Colonic mucosa (tissue), 4 donors: ENCODE measurements around the gene ORMDL3. TPM values are rescaled to one million over a fixed set of nuclear protein-coding genes. Genes with fewer than 3 reads are reported as not detected.
"Not testable (repeated sequence)": the region's sequence is repeated elsewhere in the genome, so short reads cannot be mapped to it uniquely, and the experiment has no call there.

Source experiments
- DNase-seq: peaks from one replicate; pipeline ENCODE4 v3.0.0-alpha.2; 2020
- H3K27ac ChIP-seq: fragments of 200-600 bp; one replicate; pipeline ENCODE4 v1.8.0; 2021
- H3K27me3 ChIP-seq: fragments of 200-600 bp; one replicate; pipeline ENCODE4 v1.8.0; 2021
- H3K36me3 ChIP-seq: fragments of 200-600 bp; one replicate; pipeline ENCODE4 v1.8.0; 2021
- H3K4me1 ChIP-seq: fragments of 200-600 bp; one replicate; pipeline ENCODE4 v1.8.0; 2021; ENCODE audit warnings: mild to moderate bottlenecking
- H3K4me3 ChIP-seq: fragments of 200-600 bp; one replicate; pipeline ENCODE4 v1.8.0; 2021
- H3K9ac ChIP-seq, 2 donors: one replicate each; pipeline ENCODE4 v1.7.0; 2013; ENCODE audit warnings: control low read depth in 2 of 2, low read depth in 2 of 2, low read length in 2 of 2
- H3K9me3 ChIP-seq: fragments of 200-600 bp; one replicate; pipeline ENCODE4 v1.8.0; 2021
- intact Hi-C: fragments of 100-400 bp; cut with DNase I; formaldehyde crosslinking; loops from one replicate; pipeline ENCODE4 v1.14.1; 2022
- total RNA-seq, 2 donors: library from RNA; stranded (reverse); fragmentation: NEBNext Ultra II Directional in 1 of 2; extraction: Animal tissue kit (Norgen Biotek cat#: 25700) in 1 of 2; gene quantifications; one replicate each; pipeline ENCODE4 v1.2.1, GENCODE V29; 2021
- TF ChIP-seq, protein P1 (sequence below): fragments of 200-600 bp; IDR thresholded peaks from one replicate; pipeline ENCODE4 v1.8.0; 2022; ENCODE audit warnings: antibody characterized with exemption, mild to moderate bottlenecking
- donor health status: healthy.
- donor health status: DM: no; HTN: no; CAD: no.
- donor health status: DM: no; HTN: no; CAD: no.

The ORMDL3 gene
- total RNA-seq, 2 donors from 2014 or later = 57.2 to 69.3 TPM

DNA sequence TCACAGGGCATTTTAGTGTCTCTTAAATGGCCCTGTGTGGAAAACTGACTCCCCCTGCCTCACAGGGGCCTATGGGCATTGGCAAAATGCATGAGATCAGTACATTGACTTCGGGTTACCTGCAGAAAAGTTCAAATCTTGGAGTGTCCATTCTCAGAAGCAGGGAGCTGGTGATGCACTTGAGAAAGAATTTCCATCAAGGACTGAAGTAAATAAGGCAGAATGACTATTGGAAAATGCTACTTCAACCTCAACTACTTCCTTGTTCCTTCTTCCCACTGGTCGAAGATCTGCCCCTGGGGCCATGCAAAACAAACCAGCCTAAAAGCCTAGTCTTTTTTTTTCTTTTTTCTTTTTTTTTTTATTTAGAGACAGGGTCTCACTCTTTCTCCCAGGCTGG is 21.6 kb upstream of the ORMDL3 start:
- Histone ChIP-seq H3K9me3 (no peaks in the 10 kb centered on the region), H3K27ac (no peak overlapping the region), H3K27me3 (no peaks in the 10 kb centered on the region), H3K36me3 (no peaks in the 10 kb centered on the region), H3K9ac (no peak overlapping the region), H3K4me3 (no peak overlapping the region), H3K4me1 (no peaks in the 10 kb centered on the region)
- TF ChIP-seq, protein P1, sequence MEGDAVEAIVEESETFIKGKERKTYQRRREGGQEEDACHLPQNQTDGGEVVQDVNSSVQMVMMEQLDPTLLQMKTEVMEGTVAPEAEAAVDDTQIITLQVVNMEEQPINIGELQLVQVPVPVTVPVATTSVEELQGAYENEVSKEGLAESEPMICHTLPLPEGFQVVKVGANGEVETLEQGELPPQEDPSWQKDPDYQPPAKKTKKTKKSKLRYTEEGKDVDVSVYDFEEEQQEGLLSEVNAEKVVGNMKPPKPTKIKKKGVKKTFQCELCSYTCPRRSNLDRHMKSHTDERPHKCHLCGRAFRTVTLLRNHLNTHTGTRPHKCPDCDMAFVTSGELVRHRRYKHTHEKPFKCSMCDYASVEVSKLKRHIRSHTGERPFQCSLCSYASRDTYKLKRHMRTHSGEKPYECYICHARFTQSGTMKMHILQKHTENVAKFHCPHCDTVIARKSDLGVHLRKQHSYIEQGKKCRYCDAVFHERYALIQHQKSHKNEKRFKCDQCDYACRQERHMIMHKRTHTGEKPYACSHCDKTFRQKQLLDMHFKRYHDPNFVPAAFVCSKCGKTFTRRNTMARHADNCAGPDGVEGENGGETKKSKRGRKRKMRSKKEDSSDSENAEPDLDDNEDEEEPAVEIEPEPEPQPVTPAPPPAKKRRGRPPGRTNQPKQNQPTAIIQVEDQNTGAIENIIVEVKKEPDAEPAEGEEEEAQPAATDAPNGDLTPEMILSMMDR = no peak
- intact Hi-C loops = no loop called here
- no peak for DNase-seq

DNA sequence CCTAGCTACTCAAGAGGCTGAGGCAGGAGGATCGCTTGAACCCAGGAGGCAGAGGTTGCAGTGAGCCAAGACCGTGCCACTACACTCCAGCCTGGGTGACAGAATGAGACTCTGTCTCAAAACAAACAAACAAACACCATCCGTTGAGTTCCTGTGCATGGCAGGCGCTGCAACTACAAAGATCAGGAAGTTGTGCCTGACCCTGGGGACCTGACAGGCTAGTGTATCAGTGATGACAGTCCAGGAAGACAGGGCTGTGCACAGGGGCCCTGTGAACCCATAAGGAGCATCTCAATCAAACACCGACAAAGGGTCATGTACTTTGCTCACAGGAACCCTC is 21.1 kb upstream of the ORMDL3 start:
- intact Hi-C loops, H3K27ac ChIP-seq: not testable (repeated sequence)

DNA sequence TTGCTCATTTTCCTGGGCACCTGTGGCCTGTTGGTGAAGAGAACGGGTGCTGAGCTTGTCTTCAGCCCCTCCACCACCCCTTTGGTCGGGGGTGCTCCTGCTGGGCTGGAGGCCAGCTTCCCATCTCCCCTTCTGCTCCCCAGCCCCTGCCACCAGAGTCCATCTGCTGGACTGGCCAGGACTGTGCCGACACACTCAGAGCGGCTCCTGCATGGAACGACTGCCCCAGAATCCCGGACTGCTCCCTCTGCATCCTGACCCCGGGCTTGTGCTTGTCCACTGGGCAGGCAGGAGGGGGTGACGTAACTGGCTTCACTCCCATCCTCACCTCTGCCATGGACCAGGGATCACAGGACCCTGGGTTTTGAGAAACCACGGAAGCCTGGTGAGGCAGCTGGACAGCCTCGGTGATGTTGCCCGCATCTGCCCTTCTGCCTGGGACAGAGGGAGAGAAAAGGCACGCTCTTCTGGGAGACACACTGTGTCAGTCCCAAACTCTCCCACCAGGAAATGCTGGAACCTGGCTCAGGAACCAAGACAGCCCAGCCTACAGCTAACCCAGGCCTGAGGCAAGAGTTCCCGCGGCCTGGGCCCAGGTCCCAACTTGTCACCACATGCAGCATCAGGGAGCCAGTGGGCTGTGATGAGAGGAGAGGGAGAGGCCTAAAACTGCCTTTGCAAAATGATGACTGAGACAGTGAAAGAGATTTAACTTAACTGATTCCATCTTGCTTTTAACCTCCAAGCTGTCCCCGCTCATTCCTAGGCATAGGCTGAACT is 19.3 kb upstream of the ORMDL3 start:
- H3K36me3 ChIP-seq = no peaks in the 10 kb centered on the region
- no peak overlapping the region for H3K9ac ChIP-seq
- TF ChIP-seq, protein P1 = no peak
- no peak overlapping the region for H3K27ac ChIP-seq
- no peak for DNase-seq
- H3K4me3 ChIP-seq = no peak overlapping the region
- intact Hi-C loops = no loop called here
- H3K9me3 ChIP-seq = no peaks in the 10 kb centered on the region
- no peaks in the 10 kb centered on the region for H3K27me3 ChIP-seq
- H3K4me1 ChIP-seq = no peaks in the 10 kb centered on the region

More for the DNA sequence above, 21.1 kb upstream of the ORMDL3 start:
- H3K4me1 ChIP-seq, H3K36me3 ChIP-seq, H3K9me3 ChIP-seq, H3K4me3 ChIP-seq, H3K27me3 ChIP-seq, H3K9ac ChIP-seq, DNase-seq: not testable (repeated sequence)

DNA sequence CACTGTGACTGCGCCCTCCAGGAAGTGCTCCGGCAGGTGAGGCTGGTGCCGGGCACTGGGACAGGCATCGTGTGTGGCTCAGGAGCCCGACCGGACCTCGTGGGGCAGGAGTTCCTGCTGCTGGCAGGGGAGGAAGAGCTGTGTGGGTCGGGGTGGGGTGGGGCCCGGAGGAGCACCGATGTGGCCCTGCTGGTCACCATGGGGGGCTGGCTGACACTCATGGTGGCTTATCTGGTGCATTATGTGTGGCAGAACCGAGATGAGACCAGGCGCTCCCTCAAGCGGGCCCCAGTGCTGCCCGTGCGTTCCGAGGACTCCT is 17.0 kb upstream of the ORMDL3 start:
- Histone ChIP-seq H3K4me3 (no peak overlapping the region), H3K9me3 (no peaks in the 10 kb centered on the region), H3K27me3 (no peaks in the 10 kb centered on the region), H3K4me1 (no peaks in the 10 kb centered on the region), H3K9ac (no peak overlapping the region), H3K36me3 (no peaks in the 10 kb centered on the region), H3K27ac (no peak overlapping the region)
- intact Hi-C loops = no loop called here
- TF ChIP-seq, protein P1 = no peak
- no peak for DNase-seq

DNA sequence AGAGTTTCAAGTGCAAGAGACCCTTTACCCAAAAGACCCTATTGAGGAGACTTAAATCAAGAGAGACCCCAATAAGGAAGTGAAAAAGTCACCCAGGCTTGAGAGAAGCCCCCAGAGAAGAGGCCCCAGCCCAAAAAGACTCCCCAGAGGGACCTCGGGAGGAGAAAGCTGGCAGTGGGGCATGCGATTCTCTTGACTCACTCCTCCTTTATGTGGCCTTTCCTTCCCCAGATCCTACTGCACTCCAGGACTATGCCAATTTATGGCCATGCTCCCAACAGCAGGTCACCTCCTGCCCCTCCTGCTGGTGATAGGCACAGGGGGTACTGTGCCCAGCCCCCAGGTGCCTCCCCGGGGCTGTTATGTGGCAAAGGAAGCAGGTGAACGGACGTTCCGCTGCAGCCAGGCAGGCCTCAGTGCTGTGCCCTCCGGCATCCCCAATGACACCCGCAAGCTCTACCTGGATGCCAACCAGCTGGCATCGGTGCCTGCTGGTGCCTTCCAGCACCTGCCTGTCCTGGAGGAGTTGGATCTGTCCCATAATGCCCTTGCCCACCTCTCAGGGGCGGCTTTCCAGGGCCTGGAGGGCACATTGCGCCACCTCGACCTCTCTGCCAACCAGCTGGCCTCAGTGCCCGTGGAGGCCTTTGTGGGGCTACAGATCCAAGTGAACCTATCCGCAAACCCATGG is 16.4 kb upstream of the ORMDL3 start:
- no peak for DNase-seq
- TF ChIP-seq, protein P1 = no peak
- Histone ChIP-seq H3K4me1 (no peaks in the 10 kb centered on the region), H3K27ac (no peak overlapping the region), H3K9ac (no peak overlapping the region), H3K4me3 (no peak overlapping the region), H3K27me3 (no peaks in the 10 kb centered on the region), H3K36me3 (no peaks in the 10 kb centered on the region), H3K9me3 (no peaks in the 10 kb centered on the region)
- intact Hi-C loops = no loop called here
